SK-N-SH treated with all-trans-retinoic acid at 6 μM for 48 hours (cell line): ENCODE results near the gene FOXF2.

Experiments
- ATAC-seq: fragments of 200-7000 bp; cut with Tn5 transposase; 3 replicates; pipeline ENCODE4 v1.9.1; 2020; ENCODE audit warnings: mild to moderate bottlenecking, moderate library complexity
- ARNTL ChIP-seq: fragments of 450-650 bp; formaldehyde crosslinking; IDR thresholded peaks from 2 replicates; pipeline ENCODE4 v1.5.0; 2020; ENCODE audit warnings: low read depth, mild to moderate bottlenecking, moderate library complexity, borderline replicate concordance
- BACH2 ChIP-seq: fragments of 250-450 bp; sonication (Bioruptor Pico); IDR thresholded peaks from 2 replicates; pipeline ENCODE4 v1.9.0; 2021; ENCODE audit warnings: mild to moderate bottlenecking, borderline replicate concordance
- ESRRG ChIP-seq: fragments of 250-450 bp; sonication (Bioruptor Pico); IDR thresholded peaks from 2 replicates; pipeline ENCODE4 v1.6.1; 2021; ENCODE audit warnings: mild to moderate bottlenecking
- GLIS3 ChIP-seq: fragments of 250-450 bp; sonication (Bioruptor Pico); IDR thresholded peaks from 2 replicates; pipeline ENCODE4 v1.5.0; 2020; ENCODE audit warnings: mild to moderate bottlenecking, moderate library complexity
- ISL1 ChIP-seq: fragments of 250-450 bp; sonication (Bioruptor Pico); IDR thresholded peaks from 2 replicates; pipeline ENCODE4 v2.1.2; 2022; ENCODE audit warnings: mild to moderate bottlenecking, moderate library complexity
- PATZ1 ChIP-seq: fragments of 250-450 bp; sonication (Bioruptor Pico); IDR thresholded peaks from 2 replicates; pipeline ENCODE4 v1.8.0; 2020; ENCODE audit warnings: mild to moderate bottlenecking, moderate library complexity, borderline replicate concordance
- PPARA ChIP-seq: fragments of 250-450 bp; sonication (Bioruptor Pico); IDR thresholded peaks from 2 replicates; pipeline ENCODE4 v1.5.0; 2020; ENCODE audit warnings: mild to moderate bottlenecking, borderline replicate concordance
- RARB ChIP-seq: fragments of 250-450 bp; sonication (Bioruptor Pico); IDR thresholded peaks from 2 replicates; pipeline ENCODE4 v1.8.0; 2021; ENCODE audit warnings: mild to moderate bottlenecking, moderate library complexity
- TOX ChIP-seq: fragments of 250-450 bp; sonication (Bioruptor Pico); IDR thresholded peaks from 2 replicates; pipeline ENCODE4 v1.8.0; 2021; ENCODE audit warnings: mild to moderate bottlenecking, moderate library complexity, borderline replicate concordance
- TSHZ2 ChIP-seq: fragments of 250-450 bp; sonication (Bioruptor Pico); IDR thresholded peaks from 2 replicates; pipeline ENCODE4 v1.5.0; 2020; ENCODE audit warnings: mild to moderate bottlenecking, moderate library complexity
- ZFP3 ChIP-seq: fragments of 250-450 bp; sonication (Bioruptor Pico); IDR thresholded peaks from 2 replicates; pipeline ENCODE4 v1.5.0; 2020; ENCODE audit warnings: mild to moderate bottlenecking, moderate library complexity
- ZFP30 ChIP-seq: fragments of 450-650 bp; formaldehyde crosslinking; IDR thresholded peaks from 2 replicates; pipeline ENCODE4 v1.5.0; 2022; ENCODE audit warnings: mild to moderate bottlenecking, moderate library complexity
- ZNF565 ChIP-seq: fragments of 450-650 bp; formaldehyde crosslinking; conservative IDR thresholded peaks from 2 replicates; pipeline ENCODE4 v1.5.0; 2020; ENCODE audit warnings: low read depth, mild to moderate bottlenecking, moderate library complexity
- ZNF70 ChIP-seq: fragments of 450-650 bp; formaldehyde crosslinking; IDR thresholded peaks from 2 replicates; pipeline ENCODE4 v1.5.0; 2020; ENCODE audit warnings: mild to moderate bottlenecking, moderate library complexity
- ZNF8 ChIP-seq: fragments of 450-650 bp; formaldehyde crosslinking; IDR thresholded peaks from 2 replicates; pipeline ENCODE4 v1.5.0; 2020; ENCODE audit warnings: mild to moderate bottlenecking, moderate library complexity
- TF ChIP-seq, protein P1 (sequence below): fragments of 250-450 bp; sonication (Bioruptor Pico); IDR thresholded peaks from 2 replicates; pipeline ENCODE4 v1.5.1; 2021; ENCODE audit warnings: mild to moderate bottlenecking, moderate library complexity

FOXF2 gene

DNA sequence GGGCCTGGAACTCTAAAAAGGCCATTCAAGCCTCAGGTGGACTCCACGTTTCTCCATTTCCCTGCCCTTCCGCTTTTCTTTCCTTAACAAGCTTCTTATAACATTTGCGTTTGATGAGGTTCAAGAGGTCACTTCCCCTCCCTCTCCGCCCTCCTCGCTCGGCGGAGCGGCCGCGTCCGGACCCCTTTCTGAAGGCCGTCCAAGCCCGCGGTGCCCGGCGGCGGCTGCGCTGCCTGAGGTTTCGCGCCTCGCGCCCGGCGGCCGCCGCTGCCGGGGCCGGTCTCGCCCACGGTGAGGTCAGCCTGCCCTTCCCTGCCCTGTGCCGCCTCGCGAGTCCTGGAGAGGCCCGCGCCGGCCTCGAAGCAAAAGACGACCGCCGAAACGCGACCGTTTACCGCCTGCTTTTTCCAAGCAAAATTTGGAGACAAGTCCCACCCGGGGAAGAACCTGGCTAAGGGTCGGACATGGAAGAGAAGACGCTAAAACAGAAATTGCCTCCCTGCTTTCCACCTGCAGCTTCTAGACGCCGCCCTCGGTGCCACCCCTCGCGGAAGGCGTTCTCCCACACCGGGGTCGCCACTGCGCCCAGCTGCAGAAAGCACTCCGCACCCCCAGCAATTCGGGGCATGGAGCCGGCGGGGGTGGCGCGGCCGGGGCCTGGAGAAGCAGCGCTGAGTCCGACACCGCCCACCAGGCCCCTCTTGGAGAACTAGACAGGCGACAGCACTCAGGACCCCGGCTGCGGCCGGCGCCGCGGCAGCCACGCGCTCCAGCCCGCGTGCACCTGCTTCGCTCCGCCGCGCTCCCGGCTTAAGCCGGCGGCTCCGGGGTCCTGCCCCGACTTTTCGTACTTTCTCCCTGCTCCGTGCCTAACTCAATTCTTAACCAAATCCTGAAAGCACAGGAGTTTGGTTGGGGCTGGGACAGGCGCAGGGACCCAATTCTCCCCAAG is 11.0 kb upstream of the FOXF2 start:
- no peak for ATAC-seq

DNA sequence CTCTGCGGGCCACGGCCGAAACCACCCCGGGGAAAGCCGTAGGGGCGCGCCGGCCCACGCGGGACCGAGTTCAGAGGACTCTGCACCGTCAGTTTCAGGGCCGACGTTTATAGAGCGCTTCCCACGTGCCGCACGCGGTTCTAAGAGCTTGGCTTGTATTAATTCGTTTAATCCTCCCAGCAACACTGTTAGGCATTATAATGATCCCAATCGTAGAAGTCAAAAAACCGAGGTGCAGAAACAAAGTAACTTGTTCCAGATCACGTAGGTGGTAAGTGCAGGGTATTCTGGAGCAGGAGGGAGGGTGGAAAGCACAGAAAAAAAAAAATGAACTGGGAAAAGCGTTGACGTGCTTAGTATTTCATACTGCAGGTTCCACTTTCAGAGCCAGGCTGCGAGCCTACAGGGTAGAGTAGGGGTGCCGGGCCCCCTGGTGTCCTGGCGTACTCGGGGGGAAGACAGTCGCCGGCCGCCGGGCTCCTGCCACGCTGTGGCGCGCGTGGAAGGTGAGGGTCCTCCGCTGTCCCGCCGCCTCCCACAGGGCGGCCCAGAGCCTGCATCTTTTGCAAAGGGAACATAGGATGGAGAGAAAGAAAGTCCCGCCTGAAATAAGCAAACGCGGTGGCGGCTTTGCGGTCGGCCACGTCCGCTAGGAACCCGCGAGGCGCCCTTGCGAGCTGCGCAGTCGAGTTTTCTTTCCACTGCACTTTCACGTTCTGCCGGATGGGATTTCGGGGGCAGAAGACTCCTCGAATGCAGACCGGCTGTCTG is 10.2 kb upstream of the FOXF2 start:
- TF ChIP-seq RARB (CRISPR knock-in tag) = no peak
- no peak for TF ChIP-seq ZFP3 (CRISPR knock-in tag)
- no peak for TF ChIP-seq PATZ1 (CRISPR knock-in tag)
- TF ChIP-seq, protein P1, sequence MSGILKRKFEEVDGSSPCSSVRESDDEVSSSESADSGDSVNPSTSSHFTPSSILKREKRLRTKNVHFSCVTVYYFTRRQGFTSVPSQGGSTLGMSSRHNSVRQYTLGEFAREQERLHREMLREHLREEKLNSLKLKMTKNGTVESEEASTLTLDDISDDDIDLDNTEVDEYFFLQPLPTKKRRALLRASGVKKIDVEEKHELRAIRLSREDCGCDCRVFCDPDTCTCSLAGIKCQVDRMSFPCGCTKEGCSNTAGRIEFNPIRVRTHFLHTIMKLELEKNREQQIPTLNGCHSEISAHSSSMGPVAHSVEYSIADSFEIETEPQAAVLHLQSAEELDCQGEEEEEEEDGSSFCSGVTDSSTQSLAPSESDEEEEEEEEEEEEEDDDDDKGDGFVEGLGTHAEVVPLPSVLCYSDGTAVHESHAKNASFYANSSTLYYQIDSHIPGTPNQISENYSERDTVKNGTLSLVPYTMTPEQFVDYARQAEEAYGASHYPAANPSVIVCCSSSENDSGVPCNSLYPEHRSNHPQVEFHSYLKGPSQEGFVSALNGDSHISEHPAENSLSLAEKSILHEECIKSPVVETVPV (CRISPR knock-in tag) = no peak
- TF ChIP-seq BACH2 = no peak
- ATAC-seq = no peak

More for the DNA sequence above, 11.0 kb upstream of the FOXF2 start:
- TF ChIP-seq PATZ1 (CRISPR knock-in tag) (no peak), ZNF70 (CRISPR knock-in tag) (no peak), ZFP3 (CRISPR knock-in tag) (no peak), TOX (no peak), ARNTL (no peak), ZNF565 (CRISPR knock-in tag) (no peak), GLIS3 (CRISPR knock-in tag) (no peak), TSHZ2 (no peak), ZNF8 (no peak), ZFP30 (CRISPR knock-in tag) (no peak), BACH2 (no peak), PPARA (CRISPR knock-in tag) (no peak)
- TF ChIP-seq, protein P1 (CRISPR knock-in tag) = no peak

DNA sequence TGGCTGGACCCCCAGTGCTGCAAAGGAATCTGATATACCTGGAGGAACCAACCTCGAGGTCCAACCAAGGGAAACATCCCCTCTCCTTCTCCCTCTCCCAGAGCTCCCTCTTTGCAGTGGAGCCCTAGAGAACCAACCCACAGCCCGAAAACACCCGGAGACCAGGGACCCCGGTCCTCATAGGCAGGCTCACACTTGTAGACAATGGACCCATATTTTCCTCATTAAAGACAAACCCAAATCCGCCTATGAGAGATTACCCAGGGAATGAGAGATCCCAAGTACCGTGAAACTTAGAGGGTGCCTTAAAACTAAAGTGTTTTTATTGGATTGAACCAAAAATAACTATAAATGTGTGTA is 9.6 kb upstream of the FOXF2 start:
- TF ChIP-seq ZNF8 (no peak), RARB (CRISPR knock-in tag) (no peak), ARNTL (no peak), PPARA (CRISPR knock-in tag) (no peak), ZNF565 (CRISPR knock-in tag) (no peak), ZFP3 (CRISPR knock-in tag) (no peak), BACH2 (no peak), TSHZ2 (no peak), ZFP30 (CRISPR knock-in tag) (no peak), PATZ1 (CRISPR knock-in tag) (no peak), GLIS3 (CRISPR knock-in tag) (no peak), ISL1 (no peak), ZNF70 (CRISPR knock-in tag) (no peak), ESRRG (CRISPR knock-in tag) (no peak)
- TF ChIP-seq, protein P1 (CRISPR knock-in tag) = no peak
- ATAC-seq = no peak
